Activated CD4-positive, alpha-beta T cell treated with anti-CD3 and anti-CD28 coated beads, Interleukin-2, amount 10 ng/mL, durations not matched to agents 7 days and 5 days (primary cell): ENCODE data around the gene PARD3. TPM values are rescaled to one million over a fixed set of nuclear protein-coding genes. Genes with fewer than 3 reads are reported as not detected.
"Not testable (repeated sequence)": the region's sequence is repeated elsewhere in the genome, so short reads cannot be mapped to it uniquely, and the experiment has no call there.

Experiments
- CTCF ChIA-PET: fragments of 350-600 bp; sonication (Branson Sonifier 250); formaldehyde crosslinking; loops from one replicate; lab custom pipeline; 2021; ENCODE audit warnings: antibody characterized with exemption; lab: Charles Lee
- POLR2A ChIA-PET: fragments of 350-600 bp; sonication (Branson Sonifier 250); formaldehyde crosslinking; loops from one replicate; lab custom pipeline; 2021; ENCODE audit warnings: antibody characterized with exemption; lab: Charles Lee
- DNase-seq: peaks from one replicate; pipeline ENCODE4 v3.0.0-alpha.2; 2020
- H3K27ac Mint-ChIP-seq: one replicate; pipeline ENCODE4 v1.8.0; 2021; ENCODE audit warnings: mild to moderate bottlenecking, moderate library complexity, mixed read lengths
- H3K27me3 Mint-ChIP-seq: one replicate; pipeline ENCODE4 v1.8.0; 2021; ENCODE audit warnings: mixed read lengths
- H3K36me3 Mint-ChIP-seq: one replicate; pipeline ENCODE4 v1.8.0; 2021; ENCODE audit warnings: low read depth, mixed read lengths
- H3K4me1 Mint-ChIP-seq: one replicate; pipeline ENCODE4 v1.8.0; 2021; ENCODE audit warnings: mixed read lengths
- H3K4me3 Mint-ChIP-seq: one replicate; pipeline ENCODE4 v1.8.0; 2021; ENCODE audit warnings: mild to moderate bottlenecking, moderate library complexity, mixed read lengths
- H3K9me3 Mint-ChIP-seq: one replicate; pipeline ENCODE4 v1.8.0; 2021; ENCODE audit warnings: mixed read lengths
- total RNA-seq, 2 experiments: library from RNA; stranded (reverse); gene quantifications; one replicate each; pipeline ENCODE4 v1.2.3, GENCODE V29; 2021

The PARD3 gene
- total RNA-seq, 2 experiments from 2014 or later = 1.0 to 1.2 TPM

DNA sequence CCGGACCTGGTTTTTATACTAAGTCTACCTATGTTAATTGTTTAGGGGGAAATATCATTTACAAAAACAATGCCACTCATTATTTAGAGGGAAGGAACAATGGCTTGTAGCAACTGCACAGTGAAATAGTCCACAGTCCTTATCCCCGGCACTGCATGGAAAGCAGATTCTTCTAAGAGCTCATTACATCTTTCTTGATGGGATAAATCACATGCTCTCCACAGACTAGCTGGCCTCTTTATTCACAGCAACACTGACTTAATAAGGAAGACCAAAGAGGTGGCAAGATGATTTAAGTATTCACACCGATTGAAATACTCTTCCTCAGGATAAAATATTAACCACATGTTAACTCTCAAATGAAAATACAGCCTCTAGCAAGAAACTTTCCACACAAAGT, 349.4 kb downstream of the PARD3 start:
- no peaks in the 10 kb centered on the region for H3K9me3 Mint-ChIP-seq
- no peaks in the 10 kb centered on the region for H3K4me1 Mint-ChIP-seq
- CTCF ChIA-PET = no interaction called here
- POLR2A ChIA-PET = no interaction called here
- no peak overlapping the region for H3K4me3 Mint-ChIP-seq
- H3K36me3 Mint-ChIP-seq = no peaks in the 10 kb centered on the region
- no peaks in the 10 kb centered on the region for H3K27me3 Mint-ChIP-seq
- no peak overlapping the region for H3K27ac Mint-ChIP-seq
- DNase-seq = no peak

DNA sequence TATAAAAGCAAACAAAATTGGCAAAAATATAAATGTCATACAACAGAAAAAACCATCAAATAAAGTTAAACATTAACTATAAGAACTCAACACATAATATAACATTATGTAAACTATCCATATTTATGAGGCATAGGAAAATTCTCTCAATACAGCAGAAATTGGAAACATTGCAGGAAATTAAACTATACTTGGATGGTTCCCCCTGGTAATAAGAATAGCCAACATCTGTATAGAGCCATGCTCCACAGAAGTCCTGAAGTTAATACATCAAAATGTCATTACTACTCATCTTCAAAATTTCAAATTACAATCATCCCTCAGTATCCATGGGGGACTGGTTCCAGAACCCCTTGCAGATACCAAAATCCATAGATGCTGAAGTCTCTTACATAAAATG, 350.5 kb downstream of the PARD3 start:
- Mint-ChIP-seq H3K9me3 (no peaks in the 10 kb centered on the region), H3K27ac (no peak overlapping the region), H3K36me3 (no peaks in the 10 kb centered on the region), H3K27me3 (no peaks in the 10 kb centered on the region), H3K4me3 (no peak overlapping the region), H3K4me1 (no peaks in the 10 kb centered on the region)
- DNase-seq = no peak
- ChIA-PET CTCF (interaction anchor here (0.6 kb wide), 1 partner anchor 37 kb away, joined by 3 read pairs; no protein-coding TSS in a partner anchor), POLR2A (no interaction called here)

DNA sequence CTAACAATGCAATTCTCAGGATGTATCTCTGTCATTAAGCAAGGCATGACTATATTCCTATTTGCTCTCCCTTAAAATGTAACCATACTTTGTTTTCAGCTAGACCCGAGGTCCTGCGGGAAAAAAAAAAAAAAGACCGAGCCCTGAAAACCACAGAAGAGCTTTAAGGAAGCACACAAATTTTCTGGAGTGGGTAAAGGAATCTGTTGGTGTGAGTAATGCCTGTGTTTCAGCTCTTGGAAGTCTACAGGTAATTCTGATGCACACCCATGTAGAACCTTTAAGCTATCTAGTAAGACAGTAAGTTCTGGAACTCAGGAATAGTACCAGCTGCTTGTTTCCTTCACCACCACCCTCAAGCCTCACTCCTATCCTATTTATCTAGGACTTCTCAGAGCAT, 351.1 kb downstream of the PARD3 start:
- POLR2A ChIA-PET = no interaction called here

DNA sequence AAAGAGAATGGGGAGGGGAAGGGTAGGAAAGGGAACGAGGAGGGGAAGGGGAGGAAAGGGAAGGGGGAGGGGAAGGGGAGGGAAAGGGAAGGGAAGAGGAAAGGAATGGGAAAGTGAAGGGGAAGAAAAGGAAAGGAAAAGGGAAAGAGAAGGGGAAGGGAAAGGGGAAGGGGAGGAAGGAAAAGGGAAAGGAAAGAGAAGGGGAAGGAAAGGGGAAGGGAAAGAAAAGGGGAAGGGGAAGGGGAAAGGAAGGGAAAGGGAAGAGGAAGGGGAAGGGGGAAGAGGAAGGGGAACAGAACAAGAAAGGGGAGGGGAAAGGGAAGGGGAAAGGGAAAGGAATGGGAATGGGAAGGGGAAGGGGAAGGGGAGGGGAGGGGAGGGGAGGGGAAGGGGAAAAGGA, 352.1 kb downstream of the PARD3 start:
- no peaks in the 10 kb centered on the region for H3K27me3 Mint-ChIP-seq
- no peak overlapping the region for H3K27ac Mint-ChIP-seq
- H3K4me1 Mint-ChIP-seq = no peaks in the 10 kb centered on the region
- no peaks in the 10 kb centered on the region for H3K9me3 Mint-ChIP-seq
- H3K36me3 Mint-ChIP-seq = no peaks in the 10 kb centered on the region
- ChIA-PET CTCF (no interaction called here), POLR2A (no interaction called here)
- H3K4me3 Mint-ChIP-seq = no peak overlapping the region
- DNase-seq = no peak

More for the DNA sequence above, 351.1 kb downstream of the PARD3 start:
- CTCF ChIA-PET = interaction anchor here (0.6 kb wide), 1 partner anchor 38 kb away, joined by 3 read pairs; no protein-coding TSS in a partner anchor
- Mint-ChIP-seq H3K4me3 (no peak overlapping the region), H3K4me1 (no peaks in the 10 kb centered on the region), H3K27ac (no peak overlapping the region), H3K36me3 (no peaks in the 10 kb centered on the region), H3K27me3 (no peaks in the 10 kb centered on the region), H3K9me3 (no peaks in the 10 kb centered on the region)
- no peak for DNase-seq

DNA sequence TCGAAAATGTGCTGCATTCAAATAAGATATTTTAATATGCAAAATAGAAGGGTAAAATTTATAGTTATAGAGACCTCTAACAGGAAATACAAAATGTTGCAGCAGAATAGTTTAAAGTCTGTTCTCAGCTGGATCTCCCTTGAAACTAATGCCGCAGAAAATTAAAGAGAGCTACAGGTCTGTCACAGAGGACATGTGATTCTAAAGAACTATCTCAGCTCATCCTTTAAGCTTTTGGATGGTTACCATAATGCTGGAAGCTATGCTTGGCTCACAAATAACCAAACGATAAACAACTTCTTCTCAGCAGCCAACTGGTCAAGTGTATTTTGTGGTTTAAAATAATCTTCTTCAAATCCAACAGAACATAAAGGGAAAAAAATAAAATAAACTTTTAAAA, 353.0 kb downstream of the PARD3 start:
- no peak for DNase-seq
- Mint-ChIP-seq H3K36me3 (no peaks in the 10 kb centered on the region), H3K27ac (no peak overlapping the region), H3K27me3 (no peaks in the 10 kb centered on the region), H3K9me3 (no peaks in the 10 kb centered on the region), H3K4me3 (no peak overlapping the region), H3K4me1 (no peaks in the 10 kb centered on the region)
- CTCF ChIA-PET = no interaction called here
- POLR2A ChIA-PET = no interaction called here

DNA sequence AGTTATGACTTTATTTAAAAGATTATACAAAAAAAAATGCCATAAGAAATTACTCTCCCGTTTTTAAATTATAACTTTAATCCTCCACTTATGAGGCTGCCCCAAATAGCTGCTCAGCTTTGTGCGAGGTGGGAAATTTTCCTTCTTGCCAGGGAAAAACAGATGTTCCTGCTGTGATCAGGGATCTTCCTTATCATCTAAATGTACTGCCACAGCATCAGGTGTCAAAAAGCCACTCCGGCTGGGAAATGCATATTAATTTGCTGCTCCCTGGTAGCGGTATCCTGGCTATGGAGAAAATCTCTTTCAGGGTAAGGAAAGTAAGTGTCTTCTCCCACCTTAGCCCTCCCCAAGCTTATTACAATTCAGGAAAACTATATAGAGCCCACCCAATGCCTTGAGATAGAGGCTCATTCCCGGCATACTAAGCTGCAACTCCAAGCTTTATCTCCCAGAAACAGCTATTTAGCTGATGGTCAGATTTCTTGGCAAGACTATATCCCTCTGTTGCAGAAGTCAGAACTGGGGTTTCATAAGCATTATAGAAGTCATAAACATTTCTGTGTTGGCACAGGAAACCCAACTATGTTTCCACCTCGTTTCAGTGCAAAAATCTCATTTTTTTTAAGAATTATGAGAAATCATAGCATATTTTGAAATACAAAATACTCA, 360.4 kb downstream of the PARD3 start:
- H3K27me3 Mint-ChIP-seq = no peaks in the 10 kb centered on the region
- ChIA-PET CTCF (no interaction called here), POLR2A (no interaction called here)
- no peaks in the 10 kb centered on the region for H3K9me3 Mint-ChIP-seq
- DNase-seq = no peak
- H3K4me3 Mint-ChIP-seq = no peak overlapping the region
- H3K27ac Mint-ChIP-seq = no peak overlapping the region
- H3K4me1 Mint-ChIP-seq = no peaks in the 10 kb centered on the region
- H3K36me3 Mint-ChIP-seq = no peaks in the 10 kb centered on the region

DNA sequence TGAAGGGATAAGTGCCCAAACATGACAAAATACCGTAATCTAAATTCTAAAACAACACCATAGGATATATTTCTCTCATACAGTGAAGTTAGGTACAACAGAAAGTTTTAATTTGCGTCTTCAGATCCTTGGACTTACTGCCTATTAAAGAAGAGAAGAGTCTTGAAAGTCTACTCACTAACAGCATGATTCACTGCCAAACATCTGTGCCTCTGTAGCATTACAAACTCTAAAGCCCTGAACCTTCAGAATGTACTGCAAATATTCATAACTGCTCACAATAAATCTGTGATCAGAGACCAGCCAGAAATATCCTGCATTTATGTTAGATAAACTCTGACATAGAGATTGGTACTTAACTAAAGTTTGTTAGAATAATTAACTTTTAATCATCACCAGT, 365.3 kb downstream of the PARD3 start:
- no peaks in the 10 kb centered on the region for H3K36me3 Mint-ChIP-seq

DNA sequence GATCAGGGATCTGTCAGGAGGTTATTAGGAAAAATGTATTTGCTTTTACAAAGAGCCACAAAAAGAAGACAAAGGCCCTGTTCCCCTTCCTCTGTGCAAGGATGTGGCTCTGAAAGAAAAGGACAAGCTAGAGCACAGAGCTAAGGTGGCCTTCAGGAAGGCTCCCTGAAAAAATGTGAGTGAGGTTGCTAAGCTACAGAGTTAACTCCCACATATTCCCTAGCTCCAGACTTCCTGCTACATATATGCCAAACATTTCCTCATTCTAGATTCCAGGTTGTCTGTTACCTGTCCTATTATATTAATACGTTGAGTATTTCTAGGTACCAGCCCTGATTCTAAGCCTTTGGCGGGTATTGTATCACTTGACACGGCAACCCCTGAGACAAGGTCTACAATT, 369.0 kb downstream of the PARD3 start:
- ChIA-PET POLR2A (no interaction called here), CTCF (interaction anchor here (0.6 kb wide), 1 partner anchor 829 kb away, joined by 3 read pairs; no protein-coding TSS in a partner anchor)
- Mint-ChIP-seq H3K4me1 (no peaks in the 10 kb centered on the region), H3K36me3 (no peaks in the 10 kb centered on the region), H3K9me3 (no peaks in the 10 kb centered on the region), H3K4me3 (no peak overlapping the region), H3K27ac (no peak overlapping the region), H3K27me3 (no peaks in the 10 kb centered on the region)
- no peak for DNase-seq

More for the DNA sequence above, 365.3 kb downstream of the PARD3 start:
- H3K9me3 Mint-ChIP-seq = no peaks in the 10 kb centered on the region
- H3K27ac Mint-ChIP-seq = no peak overlapping the region
- DNase-seq = no peak
- POLR2A ChIA-PET = no interaction called here
- no peaks in the 10 kb centered on the region for H3K27me3 Mint-ChIP-seq
- CTCF ChIA-PET = no interaction called here
- H3K4me3 Mint-ChIP-seq = no peak overlapping the region
- no peaks in the 10 kb centered on the region for H3K4me1 Mint-ChIP-seq

DNA sequence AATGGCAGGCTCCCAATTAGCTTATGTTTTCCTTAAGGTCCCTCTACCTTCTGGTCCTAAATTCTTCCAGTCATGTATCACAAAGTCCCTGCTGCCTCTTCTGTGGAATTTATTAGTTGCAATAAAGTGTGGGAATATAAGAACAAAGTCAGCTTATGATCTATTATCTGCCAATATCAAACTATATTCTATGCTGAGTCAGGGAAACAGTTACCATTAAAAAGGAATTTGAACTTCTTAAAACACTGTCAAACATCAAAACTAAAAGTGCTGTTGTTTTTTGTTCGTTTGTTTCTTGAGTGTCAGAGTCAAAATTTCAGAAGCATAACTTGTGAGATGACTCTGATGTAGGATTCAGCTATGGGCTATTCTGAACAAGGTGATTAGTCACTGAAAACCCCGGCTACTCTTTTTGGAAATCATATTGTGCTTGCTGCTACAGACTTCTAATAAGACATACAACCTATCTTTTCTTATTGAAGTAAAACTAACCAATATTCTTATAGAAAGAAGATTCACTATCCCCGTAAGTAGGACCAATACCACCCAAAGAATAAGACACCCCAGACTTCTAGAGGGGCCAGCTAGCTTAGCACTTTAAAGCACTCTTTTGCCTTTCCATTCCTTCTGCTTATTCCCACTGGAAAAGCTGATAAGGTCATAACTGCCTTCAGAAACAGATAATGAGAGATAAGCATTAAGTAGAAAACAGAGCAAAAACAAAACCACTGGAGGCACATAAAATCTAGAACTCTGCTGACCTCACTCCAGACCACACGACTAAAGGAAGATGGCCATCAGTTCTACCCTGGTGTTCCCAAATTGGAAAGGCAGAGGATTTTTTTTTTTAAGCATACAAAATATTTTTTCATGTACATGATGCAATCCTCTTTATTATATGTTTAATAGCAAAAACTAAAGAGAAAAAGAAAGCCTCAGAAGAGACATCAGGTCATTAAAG, 370.6 kb downstream of the PARD3 start:
- H3K4me3 Mint-ChIP-seq = no peak overlapping the region
- ChIA-PET CTCF (no interaction called here), POLR2A (no interaction called here)
- H3K4me1 Mint-ChIP-seq = no peaks in the 10 kb centered on the region
- H3K36me3 Mint-ChIP-seq = no peaks in the 10 kb centered on the region
- no peak for DNase-seq
- H3K27ac Mint-ChIP-seq = no peak overlapping the region
- no peaks in the 10 kb centered on the region for H3K9me3 Mint-ChIP-seq
- H3K27me3 Mint-ChIP-seq = no peaks in the 10 kb centered on the region

DNA sequence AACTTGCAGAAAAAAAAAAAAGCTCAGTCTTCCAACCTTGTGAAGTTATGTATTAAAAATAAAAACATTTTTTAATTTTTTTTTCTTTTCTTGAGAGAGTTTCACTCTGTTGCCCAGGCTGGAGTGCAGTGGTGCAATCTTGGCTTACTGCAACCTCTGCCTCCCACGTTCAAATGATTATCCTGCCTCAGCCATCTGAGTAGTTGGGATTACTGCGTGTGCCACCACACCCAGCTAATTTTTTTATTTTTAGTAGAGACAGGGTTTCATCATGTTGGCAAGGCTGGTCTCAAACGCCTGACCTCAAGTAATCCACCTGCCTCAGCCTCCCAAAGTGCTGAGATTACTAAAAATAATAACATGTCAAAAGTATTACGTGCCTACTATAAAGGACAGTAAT, 375.7 kb downstream of the PARD3 start:
- H3K27ac Mint-ChIP-seq, POLR2A ChIA-PET, CTCF ChIA-PET: not testable (repeated sequence)

DNA sequence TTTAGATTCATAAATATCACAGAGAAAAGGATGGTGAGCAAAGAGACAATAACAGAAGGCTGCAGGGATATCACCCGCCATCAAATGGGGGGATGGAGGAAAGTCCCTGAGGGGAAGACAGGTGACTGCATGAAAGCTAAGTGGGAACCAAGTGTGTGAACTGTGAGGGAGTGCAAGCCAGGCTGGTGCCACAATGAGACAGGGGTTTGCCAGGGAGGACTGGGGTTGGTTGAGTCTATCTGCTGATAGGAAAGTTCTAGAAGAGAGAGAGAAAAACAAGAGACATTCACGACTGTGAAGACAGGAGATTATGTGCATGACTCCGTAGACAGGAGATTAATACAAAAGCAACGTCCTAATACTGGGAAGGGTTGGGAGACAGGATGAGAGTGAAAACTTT, 376.4 kb downstream of the PARD3 start:
- ChIA-PET POLR2A (no interaction called here), CTCF (interaction anchor here (0.5 kb wide), 1 partner anchor 841 kb away, joined by 7 read pairs; no protein-coding TSS in a partner anchor)
- Mint-ChIP-seq H3K27ac (no peak overlapping the region), H3K9me3 (no peaks in the 10 kb centered on the region), H3K4me3 (no peak overlapping the region), H3K4me1 (no peaks in the 10 kb centered on the region), H3K36me3 (no peaks in the 10 kb centered on the region), H3K27me3 (no peaks in the 10 kb centered on the region)
- no peak for DNase-seq

More for the DNA sequence above, 375.7 kb downstream of the PARD3 start:
- DNase-seq, H3K27me3 Mint-ChIP-seq, H3K36me3 Mint-ChIP-seq, H3K9me3 Mint-ChIP-seq, H3K4me1 Mint-ChIP-seq, H3K4me3 Mint-ChIP-seq: not testable (repeated sequence)

DNA sequence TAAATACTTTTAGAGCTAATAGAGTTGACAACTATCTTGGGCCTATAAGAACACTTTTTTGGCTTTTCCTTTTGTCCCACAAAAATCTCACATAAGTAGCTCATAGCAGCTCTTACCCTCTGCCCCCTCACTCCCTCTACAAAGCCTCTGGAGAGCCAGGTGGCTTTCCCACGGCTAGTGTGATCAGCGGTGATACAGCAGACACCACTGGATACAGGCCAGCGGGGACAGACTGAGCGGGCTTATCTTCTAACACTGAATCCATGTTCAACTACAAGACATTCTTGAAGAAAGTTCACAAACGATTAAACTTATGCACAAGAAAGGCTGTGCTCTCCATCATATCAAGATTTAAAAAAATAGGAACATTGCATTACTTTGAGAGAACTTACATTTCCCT, 377.2 kb downstream of the PARD3 start:
- POLR2A ChIA-PET = no interaction called here
- CTCF ChIA-PET = no interaction called here
- H3K27me3 Mint-ChIP-seq = no peaks in the 10 kb centered on the region
- no peak overlapping the region for H3K4me3 Mint-ChIP-seq
- no peaks in the 10 kb centered on the region for H3K4me1 Mint-ChIP-seq
- H3K9me3 Mint-ChIP-seq = no peaks in the 10 kb centered on the region
- no peak overlapping the region for H3K27ac Mint-ChIP-seq
- no peak for DNase-seq
- H3K36me3 Mint-ChIP-seq = no peaks in the 10 kb centered on the region

DNA sequence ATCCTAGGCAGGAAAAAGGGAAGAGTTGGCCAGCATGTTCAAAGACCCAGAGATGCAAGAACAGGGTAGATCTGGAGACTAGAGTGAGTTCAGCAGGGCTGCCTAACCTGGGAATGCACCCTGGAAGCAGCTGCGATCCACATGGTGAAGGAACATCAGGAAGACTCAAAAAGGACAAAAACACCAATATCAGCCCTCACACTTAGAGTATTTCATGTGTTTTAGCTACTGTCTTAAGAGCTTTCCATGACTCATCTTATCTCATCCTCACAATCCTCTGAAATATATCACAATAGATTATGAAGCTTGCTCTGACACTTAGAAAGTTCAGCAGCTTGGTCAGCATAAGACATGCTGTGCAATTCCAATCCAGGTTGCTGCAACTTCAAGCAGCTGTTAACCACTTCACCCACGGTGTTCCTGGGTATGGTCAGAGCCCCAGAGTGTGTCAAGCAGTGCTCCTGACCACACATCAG, 380.9 kb downstream of the PARD3 start:
- Mint-ChIP-seq H3K4me1 (no peaks in the 10 kb centered on the region), H3K36me3 (no peaks in the 10 kb centered on the region), H3K27ac (no peak overlapping the region), H3K4me3 (no peak overlapping the region), H3K9me3 (no peaks in the 10 kb centered on the region), H3K27me3 (no peaks in the 10 kb centered on the region)
- no peak for DNase-seq
- ChIA-PET POLR2A (interaction anchor here (0.6 kb wide), 1 partner anchor 437 kb away, joined by 3 read pairs; no protein-coding TSS in a partner anchor), CTCF (no interaction called here)
